CD4-positive, alpha-beta T cell (primary cell): ENCODE results near the gene NEUROD1. TPM values are rescaled to one million over a fixed set of nuclear protein-coding genes. Genes with fewer than 3 reads are reported as not detected.

Source experiments
- ATAC-seq: fragments of 200-7000 bp; cut with Tn5 transposase; one replicate; pipeline ENCODE4 v1.10.0; 2022; ENCODE audit warnings: mild to moderate bottlenecking; ENCODE audit not compliant: poor library complexity
- CTCF ChIA-PET: fragments of 350-600 bp; sonication (Branson Sonifier 250); formaldehyde crosslinking; loops from one replicate; lab custom pipeline; 2021; ENCODE audit warnings: antibody characterized with exemption, inconsistent platforms; lab: Charles Lee
- POLR2A ChIA-PET: fragments of 350-600 bp; sonication (Branson Sonifier 250); formaldehyde crosslinking; loops from one replicate; lab custom pipeline; 2021; ENCODE audit warnings: antibody characterized with exemption, inconsistent platforms; lab: Charles Lee
- DNase-seq, 14 experiments: peaks; one replicate each; pipeline ENCODE4 v3.0.0-alpha.2; 2013 to 2020; ENCODE audit warnings: mixed read lengths in 2 of 14
- H3K27ac ChIP-seq, 2 donors: one replicate each; pipeline versions ENCODE4 v1.5.1 to v1.7.0; 2013; ENCODE audit warnings: low read length in 2 of 2, low read depth in 1 of 2, mild to moderate bottlenecking in 1 of 2
- H3K27me3 ChIP-seq, 2 experiments: 1 replicate in 1 of 2; 2 replicates in 1 of 2; pipeline versions ENCODE4 v1.6.1 to v1.7.0; 2013; ENCODE audit warnings: low read length in 2 of 2, control low read depth in 1 of 2, mild to moderate bottlenecking in 1 of 2, moderate library complexity in 1 of 2; ENCODE audit not compliant: insufficient read depth in 2 of 2, control insufficient read depth in 1 of 2
- H3K36me3 ChIP-seq: one replicate; pipeline ENCODE4 v1.6.1; 2013; ENCODE audit warnings: low read length, control low read depth; ENCODE audit not compliant: insufficient read depth
- H3K4me1 ChIP-seq: one replicate; pipeline ENCODE4 v1.6.1; 2013; ENCODE audit warnings: low read length, control low read depth; ENCODE audit not compliant: insufficient read depth
- H3K4me3 ChIP-seq: one replicate; pipeline ENCODE4 v1.5.1; 2013; ENCODE audit warnings: mild to moderate bottlenecking, low read length, moderate library complexity
- H3K9me3 ChIP-seq, 2 experiments: 1 replicate in 1 of 2; 2 replicates in 1 of 2; pipeline versions ENCODE4 v1.6.1 to v1.7.0; 2013; ENCODE audit warnings: low read length in 2 of 2, mild to moderate bottlenecking in 2 of 2, control low read depth in 1 of 2, moderate library complexity in 1 of 2; ENCODE audit not compliant: control insufficient read depth in 1 of 2, insufficient read depth in 1 of 2
- H3K27ac Mint-ChIP-seq: one replicate; pipeline ENCODE4 v1.8.0; 2020; ENCODE audit warnings: mixed read lengths
- H3K27me3 Mint-ChIP-seq: one replicate; pipeline ENCODE4 v1.8.0; 2021; ENCODE audit warnings: mixed read lengths
- H3K36me3 Mint-ChIP-seq: one replicate; pipeline ENCODE4 v1.8.0; 2021; ENCODE audit warnings: low read depth, mixed read lengths
- H3K4me1 Mint-ChIP-seq: one replicate; pipeline ENCODE4 v1.8.0; 2021; ENCODE audit warnings: low read depth, mixed read lengths
- H3K4me3 Mint-ChIP-seq: one replicate; pipeline ENCODE4 v1.8.0; 2020; ENCODE audit warnings: mild to moderate bottlenecking, mixed read lengths
- H3K9me3 Mint-ChIP-seq: one replicate; pipeline ENCODE4 v1.8.0; 2020; ENCODE audit warnings: mixed read lengths
- intact Hi-C, 2 experiments: fragments of 100-400 bp; cut with DNase I in 1 of 2; cut with micrococcal nuclease in 1 of 2; formaldehyde crosslinking; loops; one replicate each; pipeline versions ENCODE4 v1.15.1 to v1.9.0; 2023 to 2025; cut with DNase I, micrococcal nuclease
- total RNA-seq, 174 experiments: library from RNA in 2 of 174; stranded (reverse) in 2 of 174; gene quantifications; one replicate each; pipeline ENCODE4 v1.2.3 and lab custom pipeline; 2021 to 2026
- TF ChIP-seq, protein P1 (sequence below): fragments of 200-600 bp; IDR thresholded peaks from one replicate; pipeline ENCODE4 v1.8.0; 2022; ENCODE audit warnings: antibody characterized with exemption, mild to moderate bottlenecking

The NEUROD1 gene
- total RNA-seq, 2 experiments from 2014 or later, result not detected

DNA sequence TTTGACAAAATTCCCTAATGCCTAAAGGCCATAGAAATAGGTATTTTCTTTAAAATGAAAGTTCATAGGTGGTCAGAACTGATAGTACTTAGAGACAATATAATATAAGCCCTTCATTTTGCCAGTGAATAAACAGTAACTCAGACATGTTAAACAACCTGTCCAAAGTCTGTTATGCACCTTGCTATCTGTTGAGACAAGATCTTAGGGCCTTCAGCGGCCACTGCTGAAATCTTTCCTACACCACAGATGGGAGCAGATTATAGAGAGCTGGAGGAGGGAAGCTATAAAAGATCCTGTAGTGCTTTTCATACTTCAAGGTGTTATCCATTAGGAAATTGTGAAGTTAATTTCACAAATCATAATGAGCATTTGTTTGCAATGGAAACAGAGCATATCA is 37.2 kb downstream of the NEUROD1 start:
- Histone ChIP-seq H3K36me3 (no peaks in the 10 kb centered on the region), H3K27me3 (peaks cover 0 to 21% of the 10 kb centered on the region in 2 experiments), H3K4me1 (no peaks in the 10 kb centered on the region), H3K27ac (no peak overlapping the region), H3K4me3 (no peak overlapping the region), H3K9me3 (no peaks in the 10 kb centered on the region)
- Mint-ChIP-seq H3K4me1 (no peaks in the 10 kb centered on the region), H3K9me3 (no peaks in the 10 kb centered on the region), H3K4me3 (no peak overlapping the region), H3K27ac (no peak overlapping the region), H3K36me3 (no peaks in the 10 kb centered on the region), H3K27me3 (peaks cover 32% of the 10 kb centered on the region)
- ATAC-seq, result no peak
- CTCF ChIA-PET, result no interaction called here
- TF ChIP-seq, protein P1, sequence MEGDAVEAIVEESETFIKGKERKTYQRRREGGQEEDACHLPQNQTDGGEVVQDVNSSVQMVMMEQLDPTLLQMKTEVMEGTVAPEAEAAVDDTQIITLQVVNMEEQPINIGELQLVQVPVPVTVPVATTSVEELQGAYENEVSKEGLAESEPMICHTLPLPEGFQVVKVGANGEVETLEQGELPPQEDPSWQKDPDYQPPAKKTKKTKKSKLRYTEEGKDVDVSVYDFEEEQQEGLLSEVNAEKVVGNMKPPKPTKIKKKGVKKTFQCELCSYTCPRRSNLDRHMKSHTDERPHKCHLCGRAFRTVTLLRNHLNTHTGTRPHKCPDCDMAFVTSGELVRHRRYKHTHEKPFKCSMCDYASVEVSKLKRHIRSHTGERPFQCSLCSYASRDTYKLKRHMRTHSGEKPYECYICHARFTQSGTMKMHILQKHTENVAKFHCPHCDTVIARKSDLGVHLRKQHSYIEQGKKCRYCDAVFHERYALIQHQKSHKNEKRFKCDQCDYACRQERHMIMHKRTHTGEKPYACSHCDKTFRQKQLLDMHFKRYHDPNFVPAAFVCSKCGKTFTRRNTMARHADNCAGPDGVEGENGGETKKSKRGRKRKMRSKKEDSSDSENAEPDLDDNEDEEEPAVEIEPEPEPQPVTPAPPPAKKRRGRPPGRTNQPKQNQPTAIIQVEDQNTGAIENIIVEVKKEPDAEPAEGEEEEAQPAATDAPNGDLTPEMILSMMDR, result no peak
- POLR2A ChIA-PET, result no interaction called here
- intact Hi-C loops, result no loop called here
- DNase-seq, result no peak

DNA sequence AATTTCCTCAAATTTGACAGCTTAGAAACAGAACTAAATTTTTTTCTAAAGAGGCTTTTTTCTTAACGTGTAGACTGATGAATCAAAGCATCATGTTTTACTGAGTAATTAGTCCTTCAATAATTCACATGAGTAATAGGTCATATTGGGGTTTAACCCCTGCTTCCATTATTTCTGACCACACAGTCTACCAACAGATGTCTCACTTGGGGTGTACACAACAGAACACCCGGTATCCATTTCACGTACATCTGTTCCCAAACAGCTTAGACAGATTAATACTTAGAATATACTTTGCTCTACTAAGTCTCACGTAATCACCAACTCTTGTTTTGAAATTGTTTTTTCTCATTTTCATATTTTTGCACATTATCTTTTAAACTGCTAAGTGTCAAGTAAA is 38.2 kb downstream of the NEUROD1 start:
- H3K9me3 ChIP-seq, result no peaks in the 10 kb centered on the region
- H3K27ac ChIP-seq, result no peak overlapping the region
- Mint-ChIP-seq H3K4me3 (no peak overlapping the region), H3K27ac (no peak overlapping the region), H3K9me3 (no peaks in the 10 kb centered on the region), H3K36me3 (no peaks in the 10 kb centered on the region), H3K27me3 (peaks cover 32% of the 10 kb centered on the region), H3K4me1 (no peaks in the 10 kb centered on the region)
- no peaks in the 10 kb centered on the region for H3K36me3 ChIP-seq
- intact Hi-C loops, result no loop called here
- TF ChIP-seq, protein P1, result no peak
- H3K4me1 ChIP-seq, result no peaks in the 10 kb centered on the region
- ATAC-seq (no peak), DNase-seq (no peak)
- ChIA-PET POLR2A (no interaction called here), CTCF (no interaction called here)
- peaks cover 0 to 21% of the 10 kb centered on the region in 2 experiments for H3K27me3 ChIP-seq
- H3K4me3 ChIP-seq, result no peak overlapping the region

DNA sequence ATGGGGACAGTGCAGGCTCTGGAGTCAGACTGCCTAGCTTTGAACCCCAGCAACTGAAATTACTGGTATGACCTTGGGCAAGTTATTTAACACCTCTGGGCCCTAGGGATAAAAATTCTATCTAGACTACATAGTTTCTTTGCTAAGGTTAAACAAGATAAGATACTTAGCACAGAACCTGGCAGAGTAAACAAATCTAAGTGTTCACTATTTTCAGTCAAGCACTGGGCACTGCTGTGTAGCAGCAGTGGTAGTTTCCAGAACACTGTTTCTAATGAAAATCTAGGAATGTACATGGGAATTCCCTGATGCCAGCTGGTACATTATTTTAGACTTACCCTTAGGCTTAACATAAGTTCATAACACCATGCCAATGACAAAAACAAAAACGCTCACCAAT is 40.6 kb downstream of the NEUROD1 start:
- Histone ChIP-seq H3K36me3 (no peaks in the 10 kb centered on the region), H3K27ac (no peak overlapping the region), H3K27me3 (peaks cover 0 to 10% of the 10 kb centered on the region in 2 experiments), H3K9me3 (no peaks in the 10 kb centered on the region), H3K4me1 (no peaks in the 10 kb centered on the region), H3K4me3 (no peak overlapping the region)
- ChIA-PET POLR2A (no interaction called here), CTCF (no interaction called here)
- H3K9me3 Mint-ChIP-seq, result no peaks in the 10 kb centered on the region
- H3K36me3 Mint-ChIP-seq, result no peaks in the 10 kb centered on the region
- intact Hi-C loops, result no loop called here
- H3K27me3 Mint-ChIP-seq, result peaks cover 16% of the 10 kb centered on the region
- TF ChIP-seq, protein P1, result no peak
- ATAC-seq (no peak), DNase-seq (no peak)
- H3K4me1 Mint-ChIP-seq, result no peaks in the 10 kb centered on the region
- H3K4me3 Mint-ChIP-seq, result no peak overlapping the region
- H3K27ac Mint-ChIP-seq, result no peak overlapping the region
